Activated CD8-positive, alpha-beta memory T cell treated with anti-CD3 and anti-CD28 coated beads, Interleukin-2, amount 50 U/mL, for 48 hours (primary cell): Measurements from ENCODE around the gene CDKL2.
"Not testable (repeated sequence)": the region's sequence is repeated elsewhere in the genome, so short reads cannot be mapped to it uniquely, and the experiment has no call there.

Experiments used
- DNase-seq: peaks from one replicate; pipeline ENCODE4 v3.0.0-alpha.2; 2020

CDKL2 gene

GRCh38 chr4:75630174-75630936, at the start of gene CDKL2:
TSS of gene CDKL2 (minus strand) at chr4:75630528. CDS start at chr4:75625988, 4,540 bp downstream.
- DNase-seq: peak; percentile 93

GRCh38 chr4:75678965-75679364, 48.6 kb upstream of the CDKL2 start:
- DNase-seq: no peak

GRCh38 chr4:75678473-75678872, 48.1 kb upstream of the CDKL2 start:
- DNase-seq: no peak

- no peak for DNase-seq
Measured at GRCh38 chr4:75675004-75675531, 44.7 kb upstream of the CDKL2 start.

DNA sequence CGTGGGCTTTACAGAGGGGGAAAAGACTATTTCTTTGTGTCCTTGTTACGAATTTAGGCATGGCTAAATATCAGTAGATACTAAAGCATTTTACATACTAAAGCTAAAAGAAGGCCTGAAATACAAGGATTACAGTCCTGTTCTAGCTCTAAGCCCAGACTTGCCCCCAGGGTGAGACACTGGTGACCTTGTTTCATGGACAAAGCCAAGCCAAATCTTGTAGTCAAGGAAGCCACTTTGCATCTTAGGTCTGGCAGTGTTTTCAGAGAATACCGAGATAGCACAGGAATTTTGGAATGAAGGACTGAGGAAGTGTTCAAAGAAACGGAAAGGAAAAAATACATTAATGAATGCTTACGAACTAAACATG, 43.6 kb upstream of the CDKL2 start:
- no peak for DNase-seq

DNA sequence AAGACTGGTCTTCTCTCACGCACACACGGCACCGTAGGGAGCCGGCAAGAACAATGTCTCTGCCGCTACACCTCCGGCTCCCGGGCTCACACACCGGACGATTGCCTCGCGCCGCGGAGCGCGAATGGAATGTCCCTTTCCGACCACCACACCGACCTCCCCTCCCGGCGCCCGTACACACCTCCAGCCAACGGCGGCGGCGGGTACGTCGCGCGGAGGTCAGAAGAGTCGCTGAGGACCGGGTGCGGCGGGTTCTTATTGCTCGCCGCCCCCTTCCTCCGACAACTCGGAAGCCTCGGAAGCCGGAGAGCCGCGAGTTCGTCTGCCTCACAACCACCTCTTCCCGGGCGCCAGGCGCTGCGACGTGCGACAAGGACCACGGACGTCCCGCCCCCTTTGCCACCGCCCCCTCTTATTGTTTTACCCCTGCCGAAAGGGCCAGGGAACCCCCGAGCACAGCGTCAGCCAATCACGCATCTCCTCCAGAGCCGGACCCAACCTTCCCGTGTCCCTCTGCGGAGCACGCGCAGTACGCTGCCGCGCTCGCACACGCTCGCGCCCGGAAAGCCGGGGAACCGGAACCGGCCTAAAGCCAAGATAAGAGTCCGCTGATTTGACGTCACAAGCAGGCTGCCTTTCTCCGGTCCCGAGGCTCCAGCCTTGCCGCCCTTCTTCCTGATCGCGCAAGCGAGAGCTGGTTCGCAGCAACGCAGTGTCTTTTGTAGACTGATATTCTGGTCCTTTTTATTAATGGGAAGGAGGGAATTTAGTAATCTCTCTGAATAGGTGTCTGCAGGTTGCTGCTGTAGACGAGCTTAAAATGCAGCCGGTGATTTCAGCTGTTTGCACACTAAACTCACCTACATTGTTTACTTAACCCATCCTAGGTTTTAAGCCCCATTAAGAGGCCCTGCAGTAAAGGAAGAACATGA, 43.0 kb upstream of the CDKL2 start, which contains the start of gene G3BP2:
TSS of gene G3BP2 (minus strand) at position 385 of the 932 bp plus-strand sequence. CDS start 11,386 bp downstream, outside the sequence.
- DNase-seq: peak; percentile 96

GRCh38 chr4:75672461-75673026, 42.2 kb upstream of the CDKL2 start:
- peak; percentile 90 for DNase-seq

DNA sequence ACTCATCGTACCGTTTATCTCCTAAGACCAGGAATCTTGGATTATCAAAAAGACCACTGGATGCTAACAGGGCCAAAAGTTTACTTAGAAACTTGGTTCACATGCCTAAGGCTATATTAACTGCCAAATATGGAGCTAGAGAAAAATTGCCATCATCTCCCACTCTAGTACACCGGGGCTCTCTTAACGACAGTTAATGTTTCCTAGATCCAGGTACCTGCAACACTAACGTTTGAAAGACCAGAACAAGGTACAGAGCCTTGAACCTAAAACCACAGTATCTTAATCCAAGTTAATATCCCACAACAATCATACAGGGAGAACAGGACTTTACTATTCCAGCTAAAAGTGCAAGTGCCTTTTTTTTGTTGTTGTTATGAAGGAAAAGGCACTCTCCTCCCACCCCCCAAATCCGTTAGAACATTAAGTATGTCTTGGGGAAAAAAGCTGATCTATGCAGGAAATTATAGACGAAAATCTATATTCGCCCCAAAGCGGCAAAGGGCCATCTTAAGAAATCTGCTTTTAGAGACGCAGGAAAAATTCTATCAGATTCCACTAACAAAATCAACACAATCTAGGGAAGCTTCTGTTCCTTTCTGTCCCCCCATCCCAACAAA, 41.6 kb upstream of the CDKL2 start:
- DNase-seq: no peak

- no peak for DNase-seq
Measured at GRCh38 chr4:75668596-75668995, 38.3 kb upstream of the CDKL2 start.

- not testable (repeated sequence) for DNase-seq
Measured at GRCh38 chr4:75667636-75668035, 37.3 kb upstream of the CDKL2 start.

DNA sequence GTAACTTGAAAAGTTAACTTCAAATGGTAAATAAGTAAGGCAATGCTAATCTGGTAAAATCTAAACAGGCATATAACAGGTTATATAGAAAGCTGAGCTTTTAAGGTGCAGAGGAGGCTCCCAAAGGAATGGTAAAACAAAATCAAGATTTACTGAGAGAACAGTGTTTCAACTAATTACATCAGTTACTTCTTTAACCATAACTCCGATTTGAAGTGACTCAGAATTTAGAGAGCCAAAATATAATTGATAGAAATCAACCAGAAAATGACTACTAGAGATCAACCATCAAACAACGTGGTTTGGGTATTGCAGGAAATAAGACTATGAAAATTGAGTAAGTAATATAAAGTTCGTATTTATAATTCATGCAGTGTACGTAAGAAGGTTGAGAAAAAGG, 36.0 kb upstream of the CDKL2 start:
- no peak for DNase-seq

DNA sequence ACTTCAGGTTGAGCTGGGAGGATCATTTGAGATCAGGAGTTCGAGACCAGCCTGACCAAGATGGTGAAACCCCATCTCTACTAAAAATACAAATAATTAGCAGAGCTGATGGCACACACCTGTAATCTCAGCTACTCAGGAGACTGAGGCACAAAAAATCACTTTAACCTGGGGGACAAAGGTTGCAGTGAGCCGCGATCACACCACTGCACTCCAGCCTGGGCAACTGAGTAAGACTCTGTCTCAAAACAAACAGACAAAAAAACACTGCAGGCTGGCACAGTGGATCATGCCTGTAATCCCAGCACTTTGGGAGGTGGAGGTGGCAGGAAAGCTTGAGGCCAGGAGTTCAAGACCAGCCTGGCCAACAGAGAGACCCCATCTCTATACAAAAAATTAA, 34.3 kb upstream of the CDKL2 start:
- DNase-seq: not testable (repeated sequence)

DNA sequence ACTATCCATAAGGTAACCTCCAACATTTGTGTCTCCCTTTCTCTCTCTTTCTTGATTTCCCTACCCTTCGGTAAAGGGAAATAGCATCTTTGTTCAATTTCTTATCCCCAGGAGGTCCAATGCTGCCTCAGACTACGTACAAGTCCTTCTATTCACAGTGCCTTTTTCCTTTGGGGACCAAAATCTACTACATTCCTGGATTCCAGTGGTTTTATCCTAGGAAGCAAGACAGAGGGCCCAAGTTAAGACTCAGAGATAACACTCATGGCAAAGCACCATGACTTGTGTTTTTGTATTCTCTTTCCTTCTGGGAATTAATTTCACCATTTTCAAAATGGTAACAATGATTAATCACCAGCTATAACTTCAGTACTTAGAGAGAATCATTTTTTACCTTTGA, 32.3 kb upstream of the CDKL2 start:
- no peak for DNase-seq

GRCh38 chr4:75660491-75660890, 30.2 kb upstream of the CDKL2 start:
- DNase-seq: no peak

GRCh38 chr4:75659512-75660031, 29.2 kb upstream of the CDKL2 start:
- DNase-seq: no peak

- no peak for DNase-seq
Measured at GRCh38 chr4:75658876-75659275, 28.5 kb upstream of the CDKL2 start.

GRCh38 chr4:75655562-75655961, 25.2 kb upstream of the CDKL2 start:
- DNase-seq: no peak

DNA sequence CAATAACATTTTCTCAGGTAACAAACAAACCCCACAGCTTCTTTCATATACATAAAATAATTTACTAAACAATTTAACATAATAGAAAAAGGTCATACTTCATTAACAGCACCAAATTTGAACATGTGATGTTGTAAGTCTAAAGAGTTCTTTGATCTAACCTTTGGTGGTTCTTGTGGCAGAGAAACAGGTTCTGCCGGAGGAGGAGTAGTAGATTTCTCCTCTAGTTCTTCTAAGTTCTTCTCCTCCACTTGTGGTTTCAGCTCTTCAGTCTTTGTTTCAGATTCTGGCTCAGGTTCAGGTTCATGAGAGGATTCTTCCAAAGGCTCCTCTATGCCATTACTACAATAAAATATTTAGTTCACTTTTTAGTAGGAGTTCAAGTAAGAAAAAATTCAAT, 24.6 kb upstream of the CDKL2 start:
- no peak for DNase-seq

- no peak for DNase-seq
Measured at GRCh38 chr4:75653845-75654503, 23.6 kb upstream of the CDKL2 start.

GRCh38 chr4:75644095-75644494, 13.8 kb upstream of the CDKL2 start:
- no peak for DNase-seq

- DNase-seq: no peak
Measured at GRCh38 chr4:75643651-75644050, 13.3 kb upstream of the CDKL2 start.

- no peak for DNase-seq
Measured at GRCh38 chr4:75639124-75639695, 8.9 kb upstream of the CDKL2 start.
